Bronchial smooth muscle cell (primary cell): ENCODE data around the gene KATNBL1. TPM values are rescaled to one million over a fixed set of nuclear protein-coding genes. Genes with fewer than 3 reads are reported as not detected.

Experiments used
- total RNA-seq: library from RNA; depleted of rRNA; stranded (reverse); fragments of >200 nt; gene quantifications from 2 replicates; pipeline ENCODE4 v1.2.1, GENCODE V29; 2014

Gene KATNBL1, protein sequence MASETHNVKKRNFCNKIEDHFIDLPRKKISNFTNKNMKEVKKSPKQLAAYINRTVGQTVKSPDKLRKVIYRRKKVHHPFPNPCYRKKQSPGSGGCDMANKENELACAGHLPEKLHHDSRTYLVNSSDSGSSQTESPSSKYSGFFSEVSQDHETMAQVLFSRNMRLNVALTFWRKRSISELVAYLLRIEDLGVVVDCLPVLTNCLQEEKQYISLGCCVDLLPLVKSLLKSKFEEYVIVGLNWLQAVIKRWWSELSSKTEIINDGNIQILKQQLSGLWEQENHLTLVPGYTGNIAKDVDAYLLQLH
- total RNA-seq = 17.3 and 24.9 TPM in 2 replicates

DNA sequence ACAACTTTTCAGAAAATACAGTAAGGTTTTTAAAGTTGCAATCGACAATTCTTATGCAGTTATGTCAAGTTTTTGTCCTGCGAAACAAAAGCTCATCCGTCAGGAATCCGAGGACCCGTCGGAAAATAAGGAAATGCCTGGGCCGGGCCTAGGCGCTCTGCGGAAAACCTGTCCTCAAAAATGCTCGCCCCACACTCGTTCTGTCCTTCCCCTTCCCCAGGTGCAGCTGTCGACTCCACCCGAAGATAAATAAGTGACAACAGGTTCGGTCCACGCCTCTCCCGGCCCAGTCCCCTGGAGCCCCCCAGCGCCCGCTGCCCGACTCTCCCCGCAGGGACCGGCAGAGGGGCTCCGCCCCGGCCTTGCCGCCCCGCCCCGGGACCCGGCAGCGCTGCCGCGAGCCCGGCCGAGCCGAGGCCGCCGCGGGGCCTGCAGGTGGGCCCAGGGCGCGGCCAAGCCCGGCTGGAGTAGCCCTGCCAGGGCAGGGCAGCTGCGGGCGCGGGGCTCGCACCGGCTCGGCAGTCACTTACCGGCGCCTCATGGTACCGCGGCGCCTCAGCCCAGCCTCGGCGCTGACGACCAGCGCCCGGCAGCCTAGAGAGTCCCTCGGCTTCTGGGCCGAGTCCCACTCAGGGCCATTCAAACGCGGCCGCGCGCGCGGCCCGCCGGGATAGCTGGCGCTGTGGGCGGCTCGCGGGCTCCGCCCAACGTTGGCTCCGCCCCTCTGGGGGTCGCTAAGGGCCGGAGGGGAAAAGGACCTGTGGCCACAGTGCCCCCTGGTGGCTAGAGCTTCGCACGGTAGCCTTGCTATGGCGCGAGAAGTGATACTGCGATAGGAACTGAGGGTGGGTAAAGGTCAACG lies at the start of gene KATNBL1:
Gene KATNBL1 (minus strand): TSS at position 676 of the 862 bp plus-strand sequence. CDS start 46,420 bp downstream, outside the sequence.

DNA sequence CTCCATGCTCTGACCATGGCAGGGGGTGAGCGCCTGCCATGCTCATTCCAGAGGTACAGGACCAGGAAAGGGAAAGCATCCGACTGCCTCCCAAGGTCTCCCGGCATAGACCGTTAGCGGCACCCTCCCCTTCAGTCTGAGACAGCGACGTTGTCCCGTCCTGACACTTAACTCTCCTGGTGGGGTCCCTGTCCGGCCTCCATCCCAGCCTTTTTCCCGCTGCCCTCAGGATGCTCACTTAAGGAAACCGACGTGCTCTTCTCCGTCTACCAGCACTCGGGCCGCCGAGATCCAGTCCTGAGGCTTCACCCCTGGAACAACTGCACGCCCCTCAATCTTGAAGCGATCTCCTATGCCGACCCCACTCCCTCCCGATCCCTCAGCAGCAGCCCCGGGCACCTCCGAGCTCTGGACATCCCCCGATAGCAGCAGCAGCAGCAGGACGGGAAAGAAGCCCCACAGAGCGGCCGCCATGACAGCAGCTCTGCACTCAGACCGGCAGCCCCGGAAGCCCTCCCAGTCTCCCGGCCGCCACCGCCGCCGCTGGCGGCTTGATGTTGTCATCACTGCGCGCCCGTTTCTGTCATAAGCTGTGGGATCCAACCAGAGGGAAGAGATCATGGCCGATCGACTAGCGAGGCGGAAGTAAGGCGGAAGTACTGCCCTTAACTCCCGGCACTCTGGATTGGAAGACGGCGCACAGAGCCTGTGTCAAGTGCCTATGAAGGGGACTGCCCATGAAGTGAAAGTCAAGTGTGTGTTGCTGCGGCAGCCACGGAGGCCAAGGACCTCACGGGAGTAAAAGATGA lies 108.3 kb downstream of the KATNBL1 start, which contains the start of the genes EMC7 and PGBD4:
Gene EMC7 (minus strand): TSS at position 497 of the 809 bp plus-strand sequence. CDS start 23 bp downstream, at position 474.
Gene PGBD4 (plus strand): TSS at position 718 of the 809 bp plus-strand sequence. CDS start 449 bp downstream, outside the sequence.

Other genes with a start within 250 kb of the KATNBL1 start
- gene CHRM5, start 241.6 kb downstream of the KATNBL1 start, total RNA-seq = under 0.01 TPM in 1 of 2 replicates, not detected in the other
- gene AVEN, start 170.9 kb downstream of the KATNBL1 start, total RNA-seq = 14.2 and 19.4 TPM in 2 replicates
- 24.1 and 35.1 TPM in 2 replicates for gene EMC7, start 108.2 kb downstream of the KATNBL1 start, total RNA-seq
- gene PGBD4, start 108.0 kb downstream of the KATNBL1 start, total RNA-seq = 1.8 and 1.9 TPM in 2 replicates
- 177 and 190 TPM in 2 replicates for gene EMC4, start 14.9 kb upstream of the KATNBL1 start, total RNA-seq
- gene SLC12A6, start 127.7 kb upstream of the KATNBL1 start, total RNA-seq = 17.1 and 19.1 TPM in 2 replicates
- 107 and 185 TPM in 2 replicates for gene NOP10, start 133.0 kb upstream of the KATNBL1 start, total RNA-seq
- not detected in 2 replicates for gene NUTM1, start 133.2 kb upstream of the KATNBL1 start, total RNA-seq
- 5.2 and 6.5 TPM in 2 replicates for gene LPCAT4, start 157.1 kb upstream of the KATNBL1 start, total RNA-seq
- 4.8 and 13.2 TPM in 2 replicates for gene GOLGA8A, start 227.7 kb upstream of the KATNBL1 start, total RNA-seq